CD4-positive, alpha-beta T cell treated with Interferon alpha-2 for 1 hour (primary cell): ENCODE data around the gene CBL.
A peak's percentile ranks its signal among the peaks of the same experiment; 100 is the strongest.

ENCODE experiments used
- DNase-seq, 2 donors: peaks; one replicate each; pipeline ENCODE4 v3.0.0-alpha.2; 2020 to 2022

Gene CBL

GRCh38 chr11:119350302-119350701, 144.2 kb downstream of the CBL start:
- DNase-seq, result no peak

- no peak for DNase-seq
Observed at GRCh38 chr11:119351232-119351631, 145.1 kb downstream of the CBL start.

GRCh38 chr11:119352857-119353260, 146.7 kb downstream of the CBL start:
- DNase-seq, result no peak

GRCh38 chr11:119355091-119355843, 149.1 kb downstream of the CBL start:
- no peak for DNase-seq

- DNase-seq, result peak; percentile 70 to 76
Observed at GRCh38 chr11:119356349-119357031, 150.4 kb downstream of the CBL start.

- no peak for DNase-seq
Observed at GRCh38 chr11:119357074-119357473, 150.9 kb downstream of the CBL start.
